A549 (cell line): ENCODE results near the gene RRP12. TPM values are rescaled to one million over a fixed set of nuclear protein-coding genes. Genes with fewer than 3 reads are reported as not detected.

Experiments used
- ATAC-seq, 2 experiments: fragments of 200-7000 bp in 1 of 2; fragments of >200 bp in 1 of 2; cut with Nextera tagmentation in 1 of 2; cut with Tn5 transposase in 1 of 2; 3 replicates each; pipeline versions ENCODE4 v1.8.0 to v1.9.1; 2018 to 2020; ENCODE audit warnings: mild to moderate bottlenecking in 1 of 2, moderate library complexity in 1 of 2
- CTCF ChIA-PET: fragments of 300-600 bp; sonication (Branson Sonifier 250); formaldehyde crosslinking; extraction: SDS; loops from one replicate; lab custom pipeline; 2021; ENCODE audit warnings: antibody characterized with exemption, inconsistent platforms; lab: Yijun Ruan, JAX
- POLR2A ChIA-PET: fragments of 350-600 bp; formaldehyde crosslinking; extraction: SDS; loops from one replicate; lab custom pipeline; 2021; ENCODE audit warnings: antibody characterized with exemption, inconsistent platforms; lab: Yijun Ruan, JAX
- DNase-seq, 2 experiments: peaks; one replicate each; pipeline versions ENCODE4 v3.0.0 to v3.0.0-alpha.2; 2011 to 2016; ENCODE audit warnings: low read depth in 1 of 2, low spot score in 1 of 2
- FAIRE-seq: peaks from 2 replicates; lab custom pipeline; 2011; peaks lifted over from hg19 to GRCh38; lab: Jason Lieb, UNC
- H3K27ac ChIP-seq, 2 experiments: fragments of >200 bp; sonication (Bioruptor Twin); formaldehyde crosslinking; 3 replicates each; pipeline ENCODE4 v1.5.1; 2016 to 2017
- H3K4me1 ChIP-seq: fragments of >200 bp; sonication (Bioruptor Twin); formaldehyde crosslinking; 3 replicates; pipeline ENCODE4 v1.6.1; 2016
- H3K4me2 ChIP-seq: fragments of >200 bp; sonication (Bioruptor Twin); formaldehyde crosslinking; 3 replicates; pipeline ENCODE4 v1.6.1; 2016
- H3K4me3 ChIP-seq: fragments of >200 bp; sonication (Bioruptor Twin); formaldehyde crosslinking; 3 replicates; pipeline ENCODE4 v1.5.1; 2016
- H3K9me3 ChIP-seq: fragments of >200 bp; sonication (Bioruptor Twin); formaldehyde crosslinking; 3 replicates; pipeline ENCODE4 v1.6.1; 2016
- BHLHE40 ChIP-seq: IDR thresholded peaks from 2 replicates; pipeline ENCODE4 v1.6.1; 2012; ENCODE audit warnings: low read depth, low read length, inconsistent platforms
- CBX2 ChIP-seq: fragments of 200-600 bp; sonication (generic); IDR thresholded peaks from 2 replicates; pipeline ENCODE4 v1.6.1; 2016; ENCODE audit warnings: low read depth, mild to moderate bottlenecking, borderline replicate concordance
- CHD2 ChIP-seq: fragments of 150-350 bp; IDR thresholded peaks from 2 replicates; pipeline ENCODE4 v1.6.1; 2014; ENCODE audit warnings: low read length; ENCODE audit not compliant: partially characterized antibody
- EP300 ChIP-seq, 2 experiments: fragments of >200 bp; sonication (Bioruptor Twin); formaldehyde crosslinking; IDR thresholded peaks; 2 replicates in 1 of 2; 3 replicates in 1 of 2; pipeline ENCODE4 v1.6.1; 2016 to 2017
- FOSB ChIP-seq: fragments of 250-450 bp; sonication (Bioruptor Pico); IDR thresholded peaks from 2 replicates; pipeline ENCODE4 v1.5.0; 2020; ENCODE audit warnings: mild to moderate bottlenecking, moderate library complexity
- FOXS1 ChIP-seq: fragments of 250-450 bp; sonication (Bioruptor Pico); IDR thresholded peaks from 2 replicates; pipeline ENCODE4 v1.5.0; 2020; ENCODE audit warnings: mild to moderate bottlenecking, moderate library complexity
- HOXA7 ChIP-seq: fragments of 250-450 bp; sonication (Bioruptor Pico); IDR thresholded peaks from 2 replicates; pipeline ENCODE4 v1.5.0; 2020; ENCODE audit warnings: mild to moderate bottlenecking, moderate library complexity
- HOXB5 ChIP-seq: fragments of 250-450 bp; sonication (Bioruptor Pico); IDR thresholded peaks from 2 replicates; pipeline ENCODE4 v1.5.0; 2020; ENCODE audit warnings: mild to moderate bottlenecking, moderate library complexity
- MAFK ChIP-seq: fragments of 450-650 bp; IDR thresholded peaks from 2 replicates; pipeline ENCODE4 v1.6.1; 2014; ENCODE audit not compliant: partially characterized antibody
- NR3C1 ChIP-seq: fragments of >200 bp; sonication (Bioruptor Twin); formaldehyde crosslinking; IDR thresholded peaks from 3 replicates; pipeline ENCODE4 v1.6.1; 2017
- PBX3 ChIP-seq: IDR thresholded peaks from 2 replicates; pipeline ENCODE4 v1.6.1; 2012
- POLR2A ChIP-seq: IDR thresholded peaks from 2 replicates; pipeline ENCODE4 v1.6.1; 2012; ENCODE audit warnings: mild to moderate bottlenecking, low read length
- RAD21 ChIP-seq, 2 experiments: fragments of >200 bp in 1 of 2; sonication (Bioruptor Twin) in 1 of 2; formaldehyde crosslinking in 1 of 2; IDR thresholded peaks in 1 of 2; conservative IDR thresholded peaks in 1 of 2; 2 replicates in 1 of 2; 3 replicates in 1 of 2; pipeline ENCODE4 v1.6.1; 2012 to 2018; ENCODE audit warnings: inconsistent platforms in 1 of 2
- RCOR1 ChIP-seq: fragments of 150-350 bp; IDR thresholded peaks from 2 replicates; pipeline ENCODE4 v1.6.1; 2014; ENCODE audit warnings: antibody characterized with exemption, low read length, low read depth
- REST ChIP-seq: fragments of 200-600 bp; sonication (generic); IDR thresholded peaks from 2 replicates; pipeline ENCODE4 v1.6.1; 2016; ENCODE audit warnings: antibody characterized with exemption, mild to moderate bottlenecking, moderate library complexity
- SREBF2 ChIP-seq: fragments of 450-650 bp; IDR thresholded peaks from 2 replicates; pipeline ENCODE4 v1.6.1; 2014; ENCODE audit warnings: mild to moderate bottlenecking, moderate library complexity
- WGBS: methylation state at CpG from one replicate; pipeline ENCODE4 v1.1.6; 2017; ENCODE audit errors: missing lambda C conversion rate; 5-methylcytosine and 5-hydroxymethylcytosine counted together
- polyA plus RNA-seq, 4 experiments: library from polyadenylated mRNA; depleted of rRNA in 3 of 4; stranded (reverse); fragments of >200 nt; fragmentation: RNase III in 1 of 4; extraction: RNeasy Plus Mini Kit Qiagen cat#74134 plus additional on column Dnase treatment in 1 of 4; gene quantifications; 2 replicates in 3 of 4; 3 replicates in 1 of 4; pipeline ENCODE4 v1.2.3, GENCODE V29; 2011 to 2017
- TF ChIP-seq, protein P1 (sequence below): fragments of >200 bp; sonication (Bioruptor Twin); formaldehyde crosslinking; IDR thresholded peaks from 3 replicates; pipeline ENCODE4 v1.6.1; 2016

The RRP12 gene
- polyA plus RNA-seq, 2 of the 4 experiments (the other 2 are of a cell fraction) = 37.9 to 40.8 TPM

- Histone ChIP-seq H3K4me3 (no peak overlapping the region), H3K4me1 (no peaks in the 10 kb centered on the region), H3K27ac (no peak overlapping the region), H3K9me3 (no peaks in the 10 kb centered on the region), H3K4me2 (no peak overlapping the region)
- CTCF ChIA-PET = interaction anchor here (1.8 to 2.0 kb wide), 2 partner anchors 12 to 93 kb away, joined by 6 to 9 read pairs; no protein-coding TSS in a partner anchor
- TF ChIP-seq EP300 (IDR thresholded peaks at IDR 0.05) (no peak), CBX2 (no peak), REST (no peak)
- TF ChIP-seq, protein P1, sequence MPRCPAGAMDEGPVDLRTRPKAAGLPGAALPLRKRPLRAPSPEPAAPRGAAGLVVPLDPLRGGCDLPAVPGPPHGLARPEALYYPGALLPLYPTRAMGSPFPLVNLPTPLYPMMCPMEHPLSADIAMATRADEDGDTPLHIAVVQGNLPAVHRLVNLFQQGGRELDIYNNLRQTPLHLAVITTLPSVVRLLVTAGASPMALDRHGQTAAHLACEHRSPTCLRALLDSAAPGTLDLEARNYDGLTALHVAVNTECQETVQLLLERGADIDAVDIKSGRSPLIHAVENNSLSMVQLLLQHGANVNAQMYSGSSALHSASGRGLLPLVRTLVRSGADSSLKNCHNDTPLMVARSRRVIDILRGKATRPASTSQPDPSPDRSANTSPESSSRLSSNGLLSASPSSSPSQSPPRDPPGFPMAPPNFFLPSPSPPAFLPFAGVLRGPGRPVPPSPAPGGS = no peak
- FAIRE-seq (no peak), ATAC-seq (peak; percentile 3 to 4; a peak in 1 of 6 replicates), DNase-seq (no peak)
- 98% methylated on average over 7 of the region's 7 CpGs for WGBS
- POLR2A ChIA-PET = no interaction called here
Measured at GRCh38 chr10:97371696-97372095, 29.4 kb downstream of the RRP12 start.

- ATAC-seq (no peak), DNase-seq (no peak), FAIRE-seq (no peak)
- ChIA-PET POLR2A (no interaction called here), CTCF (interaction anchor here (1.4 to 1.5 kb wide), 2 partner anchors 14 to 88 kb away, joined by 3 to 4 read pairs; no protein-coding TSS in a partner anchor)
- no peak overlapping the region for H3K4me3 ChIP-seq
- no peak overlapping the region for H3K4me2 ChIP-seq
- WGBS = 93% methylated on average over 12 of the region's 12 CpGs
- TF ChIP-seq BHLHE40 = no peak
- TF ChIP-seq HOXB5 (CRISPR knock-in tag) = no peak
- no peak for TF ChIP-seq POLR2A
- TF ChIP-seq RCOR1 = no peak
- H3K4me1 ChIP-seq = no peaks in the 10 kb centered on the region
- H3K9me3 ChIP-seq = no peaks in the 10 kb centered on the region
- no peak overlapping the region for H3K27ac ChIP-seq
Measured at GRCh38 chr10:97367126-97367649, 34.0 kb downstream of the RRP12 start.

- Histone ChIP-seq H3K9me3 (no peaks in the 10 kb centered on the region), H3K4me2 (no peak overlapping the region), H3K27ac (no peak overlapping the region), H3K4me3 (no peak overlapping the region), H3K4me1 (no peaks in the 10 kb centered on the region)
- ATAC-seq = no peak
- WGBS = 95% methylated on average over 11 of the region's 11 CpGs
- FAIRE-seq = no peak
- CTCF ChIA-PET = interaction anchor here (1.4 to 1.5 kb wide), 2 partner anchors 15 to 88 kb away, joined by 3 to 4 read pairs; no protein-coding TSS in a partner anchor
- POLR2A ChIA-PET = no interaction called here
- TF ChIP-seq PBX3 (no peak), MAFK (no peak), FOSB (CRISPR knock-in tag) (no peak)
- DNase-seq = no peak
Measured at GRCh38 chr10:97366572-97366971, 34.6 kb downstream of the RRP12 start.

DNA sequence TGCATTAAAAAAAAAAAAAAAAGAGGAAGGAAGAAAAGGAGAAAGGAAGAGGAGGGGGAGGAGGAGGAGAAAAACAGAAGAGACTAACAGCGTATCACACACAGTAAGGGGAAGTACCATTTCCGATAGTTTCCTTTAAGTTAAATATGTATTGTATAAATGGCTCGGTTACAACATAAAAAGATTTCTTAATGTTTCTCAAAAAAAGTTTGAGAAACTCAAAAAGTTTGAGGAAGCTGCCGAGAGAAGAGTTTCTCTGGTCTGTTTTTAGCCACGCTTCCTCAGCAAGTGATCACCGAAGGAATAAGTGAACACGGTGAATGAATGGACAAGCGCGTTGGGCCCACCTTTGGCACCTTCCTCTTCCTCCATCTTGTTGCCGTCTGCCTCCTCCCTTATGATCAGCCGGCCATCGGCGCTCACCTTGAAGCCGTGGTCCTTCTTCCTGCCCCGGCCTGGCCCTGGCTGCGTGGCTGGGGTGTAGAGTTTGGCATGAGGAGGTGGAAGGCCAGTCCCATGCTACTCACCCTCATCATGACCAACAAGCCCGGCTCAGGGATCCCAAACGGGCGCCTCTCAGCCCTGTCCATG lies 35.3 kb downstream of the RRP12 start:
- no peak overlapping the region for H3K4me3 ChIP-seq
- 88% methylated on average over 16 of the region's 19 CpGs for WGBS
- ChIA-PET CTCF (interaction anchor here (1.0 to 1.5 kb wide), 3 partner anchors 22 to 169 kb away, joined by 3 to 4 read pairs (median 4); no protein-coding TSS in a partner anchor), POLR2A (no interaction called here)
- no peaks in the 10 kb centered on the region for H3K9me3 ChIP-seq
- DNase-seq (no peak), ATAC-seq (no peak), FAIRE-seq (no peak)
- H3K4me2 ChIP-seq = no peak overlapping the region
- H3K4me1 ChIP-seq = no peaks in the 10 kb centered on the region
- H3K27ac ChIP-seq = no peak overlapping the region
- TF ChIP-seq PBX3 (no peak), REST (no peak), NR3C1 (no peak), CBX2 (no peak), RCOR1 (no peak), FOXS1 (CRISPR knock-in tag) (no peak), SREBF2 (no peak), RAD21 (conservative IDR thresholded peaks at IDR 0.05 in 1 of 2, IDR thresholded peaks at IDR 0.05 in 1 of 2) (no peak), HOXA7 (CRISPR knock-in tag) (no peak), CHD2 (no peak)
